Activated naive CD4-positive, alpha-beta T cell treated with anti-CD3 and anti-CD28 coated beads for 36 hours (primary cell): ENCODE results near the gene TTLL11. TPM values are rescaled to one million over a fixed set of nuclear protein-coding genes. Genes with fewer than 3 reads are reported as not detected.
A peak's percentile ranks its signal among the peaks of the same experiment; 100 is the strongest.

Experiments
- CTCF ChIA-PET: fragments of 350-600 bp; sonication (Branson Sonifier 250); formaldehyde crosslinking; loops from one replicate; lab custom pipeline; 2021; ENCODE audit warnings: antibody characterized with exemption; lab: Charles Lee
- DNase-seq: peaks from one replicate; pipeline ENCODE4 v3.0.0-alpha.2; 2020
- H3K27ac Mint-ChIP-seq: one replicate; pipeline ENCODE4 v1.8.0; 2021; ENCODE audit warnings: mild to moderate bottlenecking, mixed read lengths
- H3K27me3 Mint-ChIP-seq: one replicate; pipeline ENCODE4 v1.8.0; 2021; ENCODE audit warnings: low read depth, mixed read lengths
- H3K36me3 Mint-ChIP-seq: one replicate; pipeline ENCODE4 v1.8.0; 2021; ENCODE audit warnings: low read depth, mixed read lengths
- H3K4me1 Mint-ChIP-seq: one replicate; pipeline ENCODE4 v1.8.0; 2021; ENCODE audit warnings: low read depth, mixed read lengths
- H3K4me3 Mint-ChIP-seq: one replicate; pipeline ENCODE4 v1.8.0; 2021; ENCODE audit warnings: mild to moderate bottlenecking, moderate library complexity, mixed read lengths
- H3K9me3 Mint-ChIP-seq: one replicate; pipeline ENCODE4 v1.8.0; 2021; ENCODE audit warnings: mixed read lengths
- intact Hi-C: fragments of 100-400 bp; cut with micrococcal nuclease; formaldehyde crosslinking; loops from one replicate; pipeline ENCODE4 v1.15.1; 2023
- total RNA-seq, 2 experiments: library from RNA; stranded (reverse); gene quantifications; one replicate each; pipeline ENCODE4 v1.2.3, GENCODE V29; 2021

Gene TTLL11
- under 1 TPM; 0.84 to 0.86 TPM for total RNA-seq

GRCh38 chr9:122092611-122093506 is at the start of gene TTLL11:
Gene TTLL11, minus strand, starts transcription at chr9:122093308. Its CDS starts 160 bp downstream, at chr9:122093148.
- peaks cover 32% of the 10 kb centered on the region for H3K4me1 Mint-ChIP-seq
- H3K9me3 Mint-ChIP-seq: no peaks in the 10 kb centered on the region
- peak within 1 kb of the TSS; percentile 85 for H3K4me3 Mint-ChIP-seq
- intact Hi-C loops: loop anchor here (1.0 to 10.0 kb wide), 4 partner anchors 66 to 1508 kb away; partner anchors contain the start of genes CDK5RAP2, MORN5, MRRF and NDUFA8
- no peak within 1 kb of the TSS for H3K27ac Mint-ChIP-seq
- H3K27me3 Mint-ChIP-seq: peaks cover 3% of the 10 kb centered on the region
- H3K36me3 Mint-ChIP-seq: peaks cover 2% of the 10 kb centered on the region
- DNase-seq: peak; percentile 97
- CTCF ChIA-PET: interaction anchor here (0.6 to 1.0 kb wide), 3 partner anchors 30 to 395 kb away, joined by 3 to 5 read pairs (median 3); no protein-coding TSS in a partner anchor

DNA sequence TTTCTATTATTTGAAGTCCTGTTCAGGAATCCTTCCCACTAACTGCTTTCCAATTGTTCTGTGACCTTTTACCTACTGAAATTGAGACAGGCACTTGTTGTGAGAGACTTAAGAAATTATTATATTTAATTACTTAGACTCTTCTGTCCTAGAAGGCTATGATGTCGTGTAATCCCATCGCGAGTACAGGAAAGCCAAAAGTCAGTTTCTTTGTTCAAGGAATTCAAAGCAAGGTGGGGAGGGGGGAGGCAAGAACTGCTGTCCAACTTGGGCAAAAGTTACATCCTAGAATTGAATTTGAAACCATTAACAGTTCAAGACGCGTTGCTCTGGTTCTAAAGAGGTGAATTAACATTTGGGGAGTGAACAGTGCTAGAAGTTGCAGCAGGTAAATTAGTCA is 48.6 kb upstream of the TTLL11 start:
- Mint-ChIP-seq H3K27ac (no peak overlapping the region), H3K4me3 (no peak overlapping the region)

GRCh38 chr9:122140368-122141193 is 47.5 kb upstream of the TTLL11 start:
- no peak overlapping the region for H3K27ac Mint-ChIP-seq
- H3K4me1 Mint-ChIP-seq: no peaks in the 10 kb centered on the region
- H3K27me3 Mint-ChIP-seq: no peaks in the 10 kb centered on the region
- CTCF ChIA-PET: interaction anchor here (1.2 to 1.4 kb wide), 2 partner anchors 16 to 42 kb away, joined by 3 read pairs; no protein-coding TSS in a partner anchor
- DNase-seq: no peak
- H3K36me3 Mint-ChIP-seq: peaks cover 13% of the 10 kb centered on the region
- intact Hi-C loops: no loop called here
- no peaks in the 10 kb centered on the region for H3K9me3 Mint-ChIP-seq
- no peak overlapping the region for H3K4me3 Mint-ChIP-seq

More for the DNA sequence above, 48.6 kb upstream of the TTLL11 start:
- no peak for DNase-seq
- H3K4me1 Mint-ChIP-seq: no peaks in the 10 kb centered on the region
- no peaks in the 10 kb centered on the region for H3K9me3 Mint-ChIP-seq
- CTCF ChIA-PET: no interaction called here
- intact Hi-C loops: no loop called here
- H3K27me3 Mint-ChIP-seq: no peaks in the 10 kb centered on the region
- H3K36me3 Mint-ChIP-seq: peaks cover 17% of the 10 kb centered on the region

- Mint-ChIP-seq H3K27ac (no peak overlapping the region), H3K27me3 (no peaks in the 10 kb centered on the region), H3K9me3 (no peaks in the 10 kb centered on the region), H3K4me3 (no peak overlapping the region), H3K4me1 (no peaks in the 10 kb centered on the region), H3K36me3 (peaks cover 1% of the 10 kb centered on the region)
- DNase-seq: no peak
- intact Hi-C loops: no loop called here
- CTCF ChIA-PET: interaction anchor here (0.6 to 1.4 kb wide), 3 partner anchors 11 to 21 kb away, joined by 3 to 4 read pairs (median 3); partner anchors contain the start of genes MORN5 and NDUFA8
Measured at GRCh38 chr9:122138560-122139268, 45.6 kb upstream of the TTLL11 start.

DNA sequence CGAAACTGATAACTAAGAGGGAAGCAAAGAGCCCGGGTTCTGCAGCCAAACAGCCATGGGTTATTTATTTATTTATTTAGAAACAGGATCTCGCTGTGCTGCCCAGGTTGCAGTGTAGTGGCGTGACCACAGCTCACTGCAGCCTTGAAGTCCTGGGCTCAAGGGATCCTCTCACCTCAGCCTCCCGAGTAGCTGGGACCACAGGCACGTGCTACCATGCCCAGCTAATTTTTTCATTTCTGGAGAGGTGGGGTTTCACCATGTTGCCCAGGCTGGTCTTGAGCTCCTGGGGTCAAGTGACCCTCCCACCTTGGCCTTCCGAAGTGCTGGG is 42.4 kb upstream of the TTLL11 start:
- H3K9me3 Mint-ChIP-seq: no peaks in the 10 kb centered on the region
- no peaks in the 10 kb centered on the region for H3K36me3 Mint-ChIP-seq
- H3K27ac Mint-ChIP-seq: no peak overlapping the region
- CTCF ChIA-PET: interaction anchor here (0.5 to 5.1 kb wide), 4 partner anchors 10 to 118 kb away, joined by 3 to 29 read pairs (median 4); no protein-coding TSS in a partner anchor
- intact Hi-C loops: no loop called here
- peaks cover 2% of the 10 kb centered on the region for H3K27me3 Mint-ChIP-seq
- H3K4me1 Mint-ChIP-seq: no peaks in the 10 kb centered on the region
- no peak for DNase-seq
- H3K4me3 Mint-ChIP-seq: no peak overlapping the region

DNA sequence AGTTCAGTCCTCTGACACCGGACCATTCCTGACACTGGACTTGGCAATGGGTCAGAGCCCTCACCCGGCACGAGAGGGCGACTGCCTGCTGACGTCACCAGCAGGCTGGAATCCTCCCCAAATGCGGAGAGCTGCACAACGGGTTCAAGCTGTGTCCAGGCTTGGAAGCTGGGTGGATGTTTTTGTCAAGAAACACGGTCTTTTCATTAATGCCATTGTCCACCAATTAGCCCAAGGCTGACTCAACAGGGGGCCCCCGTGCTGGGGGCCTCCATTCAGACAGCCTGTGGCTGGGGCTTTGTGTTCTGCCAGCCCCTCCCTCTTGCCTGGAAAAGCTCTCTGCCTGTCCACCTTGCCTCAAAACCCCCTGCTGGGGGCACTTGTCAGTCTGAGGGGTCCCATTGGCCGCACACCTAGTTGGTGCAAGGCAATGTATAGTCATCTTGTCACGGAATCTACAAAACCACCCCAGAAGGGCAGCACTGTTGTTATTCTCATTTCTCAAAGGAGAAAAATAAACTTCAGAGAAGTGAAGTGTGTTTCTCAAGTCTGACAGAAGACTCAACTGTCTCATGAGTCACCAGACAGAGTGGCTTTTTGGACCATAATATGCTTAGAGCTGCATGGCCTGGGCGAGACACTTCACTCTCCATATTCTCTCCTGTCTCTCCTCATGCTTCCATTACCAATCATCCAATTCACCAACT is 41.9 kb upstream of the TTLL11 start:
- H3K27ac Mint-ChIP-seq: no peak overlapping the region
- H3K9me3 Mint-ChIP-seq: no peaks in the 10 kb centered on the region
- H3K4me1 Mint-ChIP-seq: no peaks in the 10 kb centered on the region
- no peak for DNase-seq
- no peaks in the 10 kb centered on the region for H3K36me3 Mint-ChIP-seq
- no peak overlapping the region for H3K4me3 Mint-ChIP-seq
- CTCF ChIA-PET: interaction anchor here (0.5 to 5.1 kb wide), 5 partner anchors 10 to 118 kb away, joined by 3 to 29 read pairs (median 3); no protein-coding TSS in a partner anchor
- H3K27me3 Mint-ChIP-seq: peaks cover 2% of the 10 kb centered on the region
- intact Hi-C loops: no loop called here

DNA sequence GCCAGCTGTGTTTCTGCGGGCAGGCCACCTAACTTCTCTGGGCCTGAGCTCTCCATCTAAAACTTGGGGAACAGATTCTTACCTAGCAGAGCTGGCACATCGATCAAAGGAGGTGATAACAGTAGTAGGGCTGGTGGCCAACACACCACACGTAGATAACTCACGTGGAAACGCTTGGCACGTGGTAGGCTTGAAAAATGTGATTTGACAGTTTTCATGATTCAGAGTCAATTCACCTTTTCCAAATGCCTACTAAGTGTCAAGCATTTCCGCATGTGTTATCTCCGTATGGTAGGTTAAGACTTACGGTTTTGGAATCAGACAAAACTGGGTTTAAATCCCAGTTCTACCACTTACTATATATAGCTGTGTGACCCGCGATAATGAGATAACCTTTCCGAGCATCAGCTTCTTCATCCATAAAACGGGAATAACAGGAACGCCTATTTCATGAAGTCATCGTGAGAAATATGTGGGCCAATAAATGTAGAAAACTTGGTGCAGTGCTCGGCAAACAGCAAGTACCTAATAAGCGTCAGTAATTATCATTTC is 41.0 kb upstream of the TTLL11 start:
- Mint-ChIP-seq H3K4me1 (no peaks in the 10 kb centered on the region), H3K27ac (no peak overlapping the region), H3K4me3 (no peak overlapping the region), H3K9me3 (no peaks in the 10 kb centered on the region), H3K36me3 (no peaks in the 10 kb centered on the region), H3K27me3 (peaks cover 2% of the 10 kb centered on the region)
- CTCF ChIA-PET: interaction anchor here (0.7 to 5.1 kb wide), 3 partner anchors 11 to 217 kb away, joined by 3 to 29 read pairs (median 3); no protein-coding TSS in a partner anchor
- intact Hi-C loops: no loop called here
- no peak for DNase-seq

GRCh38 chr9:122133263-122133983 is 40.3 kb upstream of the TTLL11 start:
- peaks cover 2% of the 10 kb centered on the region for H3K27me3 Mint-ChIP-seq
- H3K27ac Mint-ChIP-seq: no peak overlapping the region
- no peaks in the 10 kb centered on the region for H3K4me1 Mint-ChIP-seq
- intact Hi-C loops: no loop called here
- no peaks in the 10 kb centered on the region for H3K36me3 Mint-ChIP-seq
- CTCF ChIA-PET: interaction anchor here (0.7 to 5.1 kb wide), 3 partner anchors 10 to 217 kb away, joined by 3 to 29 read pairs (median 3); no protein-coding TSS in a partner anchor
- H3K9me3 Mint-ChIP-seq: no peaks in the 10 kb centered on the region
- H3K4me3 Mint-ChIP-seq: no peak overlapping the region
- DNase-seq: no peak

DNA sequence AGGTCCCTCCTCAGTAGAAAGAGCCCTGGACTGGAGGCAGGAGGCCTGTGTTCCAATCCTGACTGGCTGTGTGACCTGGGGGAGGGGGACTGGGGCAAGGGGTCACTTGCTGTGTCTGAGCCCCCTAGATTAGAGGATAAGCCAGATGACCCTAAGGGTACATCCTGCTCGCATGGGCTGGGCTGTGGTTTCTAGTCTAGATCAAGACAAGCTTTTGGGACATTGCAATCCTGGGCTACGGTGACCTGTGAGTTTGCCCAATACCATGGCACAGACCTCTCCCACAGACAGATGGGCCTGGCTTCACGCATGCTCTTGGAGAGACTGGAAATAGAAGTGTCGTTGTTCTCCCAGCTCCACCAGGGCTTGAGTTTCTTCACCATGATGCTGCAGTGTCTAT is 39.4 kb upstream of the TTLL11 start:
- Mint-ChIP-seq H3K27me3 (peaks cover 2% of the 10 kb centered on the region), H3K36me3 (no peaks in the 10 kb centered on the region), H3K9me3 (no peaks in the 10 kb centered on the region), H3K4me1 (no peaks in the 10 kb centered on the region), H3K27ac (no peak overlapping the region), H3K4me3 (no peak overlapping the region)
- intact Hi-C loops: no loop called here
- no peak for DNase-seq
- CTCF ChIA-PET: interaction anchor here (5.1 kb wide), 1 partner anchor 9 kb away, joined by 29 read pairs; no protein-coding TSS in a partner anchor

GRCh38 chr9:122131401-122132001 is 38.4 kb upstream of the TTLL11 start:
- Mint-ChIP-seq H3K9me3 (no peaks in the 10 kb centered on the region), H3K4me1 (peaks cover 2% of the 10 kb centered on the region), H3K27me3 (peaks cover 5% of the 10 kb centered on the region), H3K27ac (no peak overlapping the region), H3K36me3 (no peaks in the 10 kb centered on the region), H3K4me3 (no peak overlapping the region)
- intact Hi-C loops: no loop called here
- CTCF ChIA-PET: interaction anchor here (0.6 kb wide), 1 partner anchor 219 kb away, joined by 3 read pairs; no protein-coding TSS in a partner anchor
- no peak for DNase-seq
